D721Med (cell line): Measurements from ENCODE around the gene PLA2G15.

ENCODE experiments used
- DNase-seq: peaks from one replicate; pipeline ENCODE4 v3.0.0; 2011; ENCODE audit warnings: low spot score; ENCODE audit not compliant: insufficient read length
- FAIRE-seq: peaks from 2 replicates; lab custom pipeline; 2011; peaks lifted over from hg19 to GRCh38; lab: Jason Lieb, UNC
- TF ChIP-seq, protein P1 (sequence below): IDR thresholded peaks from 2 replicates; pipeline ENCODE4 v1.5.1; 2012; ENCODE audit warnings: mild to moderate bottlenecking, control low read depth; ENCODE audit not compliant: insufficient read depth; ENCODE audit errors: missing control alignments

PLA2G15 gene

DNA sequence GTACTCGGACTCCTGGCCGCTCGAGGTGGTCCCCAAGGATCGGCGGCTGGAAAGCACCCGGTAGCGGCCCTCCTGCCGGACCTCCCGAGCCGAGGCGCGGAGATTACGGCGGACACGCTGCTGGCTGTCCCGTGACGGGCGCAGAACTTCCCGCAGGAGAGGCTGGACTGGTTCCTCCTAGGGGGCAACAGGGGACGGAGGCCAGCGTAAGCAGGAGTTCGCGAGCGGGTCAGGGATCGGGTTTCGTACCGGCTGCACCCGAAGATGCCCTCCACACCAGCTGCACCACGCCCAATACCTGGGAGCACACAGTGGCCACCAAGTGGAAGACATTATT lies 65.2 kb downstream of the PLA2G15 start:
- FAIRE-seq, result no peak
- no peak for DNase-seq
- TF ChIP-seq, protein P1, sequence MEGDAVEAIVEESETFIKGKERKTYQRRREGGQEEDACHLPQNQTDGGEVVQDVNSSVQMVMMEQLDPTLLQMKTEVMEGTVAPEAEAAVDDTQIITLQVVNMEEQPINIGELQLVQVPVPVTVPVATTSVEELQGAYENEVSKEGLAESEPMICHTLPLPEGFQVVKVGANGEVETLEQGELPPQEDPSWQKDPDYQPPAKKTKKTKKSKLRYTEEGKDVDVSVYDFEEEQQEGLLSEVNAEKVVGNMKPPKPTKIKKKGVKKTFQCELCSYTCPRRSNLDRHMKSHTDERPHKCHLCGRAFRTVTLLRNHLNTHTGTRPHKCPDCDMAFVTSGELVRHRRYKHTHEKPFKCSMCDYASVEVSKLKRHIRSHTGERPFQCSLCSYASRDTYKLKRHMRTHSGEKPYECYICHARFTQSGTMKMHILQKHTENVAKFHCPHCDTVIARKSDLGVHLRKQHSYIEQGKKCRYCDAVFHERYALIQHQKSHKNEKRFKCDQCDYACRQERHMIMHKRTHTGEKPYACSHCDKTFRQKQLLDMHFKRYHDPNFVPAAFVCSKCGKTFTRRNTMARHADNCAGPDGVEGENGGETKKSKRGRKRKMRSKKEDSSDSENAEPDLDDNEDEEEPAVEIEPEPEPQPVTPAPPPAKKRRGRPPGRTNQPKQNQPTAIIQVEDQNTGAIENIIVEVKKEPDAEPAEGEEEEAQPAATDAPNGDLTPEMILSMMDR, result no peak
